Muscle of back (tissue), 11 donors: ENCODE data around the gene BCL2L13. TPM values are rescaled to one million over a fixed set of nuclear protein-coding genes. Genes with fewer than 3 reads are reported as not detected.
"Not testable (repeated sequence)": the region's sequence is repeated elsewhere in the genome, so short reads cannot be mapped to it uniquely, and the experiment has no call there.

ENCODE experiments used
- DNase-seq, 3 donors: peaks; one replicate each; pipeline versions ENCODE4 v3.0.0 to v3.0.0-alpha.2; 2013
- polyA plus RNA-seq, 10 donors: library from polyadenylated mRNA; unstranded; fragments of 120-200 nt; gene quantifications; one replicate each; pipeline ENCODE4 v1.2.1, GENCODE V29; 2013; ENCODE audit not compliant: insufficient read length in 10 of 10

BCL2L13 gene
- polyA plus RNA-seq, 10 donors, result 32.0 to 50.0 (median 42.4) TPM

GRCh38 chr22:17633998-17634323 lies 4.6 kb upstream of the BCL2L13 start:
- DNase-seq, result no peak

- DNase-seq, result no peak
These were observed 3.9 kb upstream of the BCL2L13 start for GRCh38 chr22:17634696-17635095.

- not testable (repeated sequence) for DNase-seq
These were observed 1.7 kb upstream of the BCL2L13 start for GRCh38 chr22:17636850-17637249.

GRCh38 chr22:17637490-17638181 lies 921 bp upstream of the BCL2L13 start:
- peak in 1 of 3 donors; percentile 6 for DNase-seq

- no peak for DNase-seq
These were observed 450 bp upstream of the BCL2L13 start for GRCh38 chr22:17638182-17638431.

GRCh38 chr22:17639247-17639741 lies 737 bp downstream of the BCL2L13 start:
- DNase-seq, result peak; percentile 55 to 86 (median 62)

- DNase-seq, result no peak
These were observed 2.7 kb downstream of the BCL2L13 start for GRCh38 chr22:17641269-17641668.

GRCh38 chr22:17642357-17642756 lies 3.8 kb downstream of the BCL2L13 start:
- DNase-seq, result not testable (repeated sequence)

GRCh38 chr22:17647452-17647851 lies 8.9 kb downstream of the BCL2L13 start:
- DNase-seq, result no peak

GRCh38 chr22:17647991-17648390 lies 9.4 kb downstream of the BCL2L13 start:
- DNase-seq, result no peak

- no peak for DNase-seq
These were observed 10.0 kb downstream of the BCL2L13 start for GRCh38 chr22:17648569-17648968.

GRCh38 chr22:17655289-17655688 lies 16.7 kb downstream of the BCL2L13 start:
- no peak for DNase-seq

GRCh38 chr22:17656870-17657395 lies 18.4 kb downstream of the BCL2L13 start:
- DNase-seq, result peak in 2 of 3 donors; percentile 23 to 67

- DNase-seq, result no peak
These were observed 26.0 kb downstream of the BCL2L13 start for GRCh38 chr22:17664414-17665055.

- DNase-seq, result no peak
These were observed 26.7 kb downstream of the BCL2L13 start for GRCh38 chr22:17665248-17665647.

- peak; percentile 12 to 60 (median 43) for DNase-seq
These were observed 27.3 kb downstream of the BCL2L13 start for GRCh38 chr22:17665854-17666253.

GRCh38 chr22:17671521-17672092 lies 33.0 kb downstream of the BCL2L13 start:
- not testable (repeated sequence) for DNase-seq

GRCh38 chr22:17672417-17672991 lies 33.9 kb downstream of the BCL2L13 start:
- DNase-seq, result no peak

GRCh38 chr22:17674152-17674551 lies 35.6 kb downstream of the BCL2L13 start:
- no peak for DNase-seq

- no peak for DNase-seq
These were observed 37.0 kb downstream of the BCL2L13 start for GRCh38 chr22:17675584-17675983.

- DNase-seq, result no peak
These were observed 40.3 kb downstream of the BCL2L13 start for GRCh38 chr22:17678817-17679385.

GRCh38 chr22:17684245-17684644 lies 45.7 kb downstream of the BCL2L13 start:
- no peak for DNase-seq
